GM19397 (cell line): Measurements from ENCODE around the gene PDLIM1.
A peak's percentile ranks its signal among the peaks of the same experiment; 100 is the strongest.

ENCODE experiments used
- ATAC-seq: cut with Tn5 transposase; IDR thresholded peaks from one replicate; pipeline ENCODE4 v1.9.1; 2021; ENCODE audit warnings: mild to moderate bottlenecking, moderate library complexity; ENCODE audit not compliant: unreplicated experiment

PDLIM1 gene

GRCh38 chr10:95315509-95315908 lies 24.7 kb upstream of the PDLIM1 start:
- no peak for ATAC-seq

DNA sequence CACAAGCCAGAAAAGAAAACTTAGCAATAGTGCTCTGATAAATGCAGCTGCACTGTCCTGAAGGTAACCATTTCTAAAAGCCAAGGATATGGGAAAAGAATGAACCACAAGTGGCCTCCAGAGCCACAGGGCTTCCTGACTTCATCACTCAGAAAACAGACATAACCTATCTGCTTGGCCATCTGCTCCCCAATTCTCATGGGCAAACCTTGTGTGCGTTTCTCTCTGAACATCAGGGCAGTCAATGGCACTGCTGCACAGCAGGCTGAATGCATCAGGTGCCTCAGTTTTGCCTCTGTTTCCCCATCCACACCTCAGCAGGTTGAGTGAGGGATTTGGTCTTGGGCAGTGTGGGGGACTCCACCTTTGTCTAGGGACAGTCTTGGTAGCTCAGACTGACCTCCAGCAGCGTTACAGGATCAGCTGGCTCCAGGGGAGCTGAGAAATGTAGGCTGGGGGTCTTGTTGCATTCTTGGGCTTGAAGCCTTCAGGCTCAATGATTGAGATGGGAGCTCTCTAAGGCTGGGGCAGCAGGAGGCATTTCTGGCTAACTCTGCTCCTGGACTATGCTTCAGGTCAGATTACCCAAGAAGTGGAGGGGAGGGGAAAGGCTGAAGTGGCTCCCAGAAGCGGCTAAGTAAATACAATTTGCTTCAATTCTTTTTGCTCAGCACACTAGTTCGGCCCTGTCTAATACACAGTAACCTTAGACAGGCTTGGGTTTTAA lies 23.6 kb upstream of the PDLIM1 start:
- ATAC-seq: no peak

DNA sequence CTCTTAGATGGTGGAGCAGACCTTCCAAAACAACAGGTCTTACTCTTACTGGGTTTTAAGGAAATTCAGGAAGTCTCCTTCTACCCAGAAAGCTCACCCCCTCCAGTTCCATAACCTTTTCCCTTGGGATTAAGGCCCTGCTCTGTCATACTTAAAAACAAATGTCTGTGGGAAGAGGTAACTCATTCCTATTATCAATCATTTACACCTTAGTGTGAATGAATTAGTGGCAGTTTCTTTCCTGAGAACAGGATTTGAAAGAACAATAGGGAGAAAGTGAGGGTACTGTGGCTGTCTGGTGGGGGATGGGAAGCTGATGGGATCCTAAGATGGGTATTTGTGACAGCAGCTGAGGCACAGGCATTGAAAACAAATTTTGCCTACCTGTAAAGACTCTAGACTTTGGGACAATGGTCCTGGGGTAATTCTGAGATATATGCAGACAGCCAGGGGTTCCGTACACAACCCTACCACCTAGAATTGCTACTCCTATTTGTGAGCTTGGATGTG lies 22.2 kb upstream of the PDLIM1 start:
- ATAC-seq: no peak

DNA sequence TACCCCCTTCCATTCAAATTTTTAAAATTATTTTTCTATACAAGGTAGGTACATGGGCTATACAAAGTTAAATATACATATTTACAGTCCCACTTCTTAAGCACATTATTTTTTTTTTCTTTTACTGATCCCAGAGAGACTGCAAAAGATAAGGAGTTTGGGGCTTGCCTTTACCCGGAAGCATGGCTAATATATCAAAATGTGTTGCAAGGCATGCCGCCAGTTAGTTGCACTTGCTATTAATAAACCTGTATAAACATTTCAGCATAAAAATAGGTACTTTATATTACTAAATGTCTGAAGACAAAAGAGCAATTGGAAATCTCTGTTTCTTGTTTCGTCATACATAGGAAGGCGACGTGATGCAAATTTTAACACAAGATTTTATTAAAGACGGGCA lies 21.5 kb upstream of the PDLIM1 start:
- ATAC-seq: no peak

GRCh38 chr10:95309958-95310357 lies 19.2 kb upstream of the PDLIM1 start:
- no peak for ATAC-seq

DNA sequence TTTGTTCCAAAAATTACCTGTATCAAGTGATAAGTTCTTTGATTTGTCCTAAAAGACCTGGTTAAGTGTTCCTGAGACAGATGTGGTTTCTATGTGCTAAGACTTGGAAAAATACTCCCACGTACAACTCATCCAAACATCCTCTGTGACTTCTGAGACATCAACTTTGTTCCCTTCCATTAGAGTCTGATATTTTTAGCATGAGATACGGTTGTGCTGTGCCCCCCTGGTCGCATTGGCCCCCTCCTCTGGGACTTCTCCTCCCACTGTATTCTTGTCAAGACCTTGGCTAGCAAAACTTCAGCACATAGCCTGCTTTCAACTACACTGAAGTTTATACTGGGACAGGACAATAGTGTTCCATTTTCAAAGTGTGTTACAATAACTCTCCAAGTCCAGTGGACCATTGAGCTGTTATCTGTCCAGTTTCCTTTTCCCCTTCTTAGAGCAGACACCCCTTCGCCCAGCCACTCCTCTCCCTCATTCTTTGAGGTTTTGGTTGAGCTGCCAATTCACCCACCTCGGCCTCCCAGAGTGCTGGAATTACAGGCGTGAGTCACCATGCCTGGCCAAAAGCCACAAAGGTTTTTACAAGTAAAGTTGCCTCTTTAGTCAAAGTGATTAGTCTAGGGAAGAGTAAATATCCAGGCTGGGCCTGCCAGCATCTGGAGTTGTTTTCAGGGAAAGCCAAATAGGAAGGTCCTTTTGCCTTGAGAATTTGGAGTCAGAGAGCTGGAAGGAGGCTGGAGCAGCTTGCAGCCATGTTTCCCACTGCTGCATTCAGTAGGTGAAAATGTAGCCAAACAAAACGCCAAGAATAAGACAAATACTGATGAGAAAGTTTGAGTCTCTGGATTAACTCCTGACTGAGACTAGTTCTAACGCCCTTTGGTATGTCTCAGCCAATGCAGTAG lies 17.8 kb upstream of the PDLIM1 start:
- no peak for ATAC-seq

DNA sequence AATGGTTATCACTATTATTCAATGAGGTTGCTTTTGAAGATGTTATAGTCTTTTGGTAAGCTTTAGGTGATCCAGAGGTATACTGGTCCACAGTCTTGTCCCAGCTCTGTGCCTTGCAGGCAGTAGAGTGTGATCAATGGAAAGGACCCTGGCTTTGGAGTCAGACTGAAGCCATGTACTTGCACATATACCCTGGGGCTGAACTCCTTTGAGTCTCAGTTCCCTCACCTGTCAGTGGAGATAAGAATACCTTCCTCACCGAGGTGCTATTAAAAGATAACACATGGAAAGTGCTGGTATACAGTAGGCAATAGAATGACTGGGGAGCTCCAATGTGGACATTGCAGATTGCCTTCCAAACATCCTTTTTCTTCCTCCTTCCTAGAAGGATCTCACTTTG lies 16.0 kb upstream of the PDLIM1 start:
- ATAC-seq: no peak

DNA sequence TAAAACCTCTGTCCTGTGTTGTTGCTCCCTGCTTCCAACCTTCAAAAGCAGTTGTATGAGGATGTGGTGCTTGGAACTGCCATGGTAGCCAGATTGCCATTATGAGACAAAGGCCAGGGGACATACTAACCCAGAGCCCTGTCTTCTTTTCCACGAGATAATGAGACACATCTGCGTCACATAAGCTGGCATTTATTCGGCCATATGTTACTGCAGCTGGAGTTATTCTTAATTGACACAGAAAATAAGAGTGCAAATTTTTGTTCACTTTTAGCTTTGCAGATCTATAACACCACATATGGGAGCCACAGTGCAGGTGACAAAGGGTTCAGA lies 15.5 kb upstream of the PDLIM1 start:
- ATAC-seq: no peak

- no peak for ATAC-seq
These were observed 15.0 kb upstream of the PDLIM1 start for GRCh38 chr10:95305606-95306317.

DNA sequence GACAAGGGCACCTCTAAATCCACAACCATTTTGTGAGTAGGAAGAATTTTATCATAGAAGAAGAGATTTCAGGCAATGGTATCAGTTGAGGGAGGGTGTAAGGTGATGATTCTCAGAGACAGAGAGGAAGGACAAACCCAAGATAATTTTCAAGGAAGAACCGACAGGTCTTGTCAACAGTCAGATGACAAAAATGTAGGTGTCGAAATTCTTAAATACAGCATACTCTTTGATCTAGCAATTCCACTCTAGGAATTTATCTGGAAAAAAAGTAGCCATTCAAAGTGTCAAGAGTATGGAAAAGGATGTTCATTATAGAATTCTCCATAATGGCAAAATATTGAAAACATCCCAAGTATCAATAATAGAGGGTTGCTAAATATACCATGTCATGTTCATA lies 14.2 kb upstream of the PDLIM1 start:
- ATAC-seq: no peak

DNA sequence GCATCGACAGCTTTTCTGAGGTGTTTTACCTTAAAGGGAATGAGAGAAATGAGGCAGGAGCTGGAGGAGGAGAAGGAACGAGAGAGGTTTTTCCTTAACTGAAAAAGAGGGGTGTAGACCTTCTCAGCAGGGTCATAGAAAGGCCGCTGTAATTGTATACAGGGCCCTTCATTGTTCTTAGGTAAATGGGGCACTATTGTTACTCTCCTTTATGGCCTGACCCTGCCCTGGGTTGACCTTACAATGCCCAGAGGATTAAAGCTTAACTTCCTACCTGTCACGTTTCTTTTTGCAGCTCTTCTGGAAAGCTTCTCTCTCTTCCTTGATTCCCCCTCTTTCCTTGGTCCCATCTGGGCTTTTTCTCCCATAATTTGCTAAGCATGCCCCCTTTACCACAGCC lies 13.7 kb upstream of the PDLIM1 start:
- ATAC-seq: no peak

GRCh38 chr10:95303950-95304349 lies 13.1 kb upstream of the PDLIM1 start:
- ATAC-seq: no peak

GRCh38 chr10:95303535-95303934 lies 12.7 kb upstream of the PDLIM1 start:
- no peak for ATAC-seq

DNA sequence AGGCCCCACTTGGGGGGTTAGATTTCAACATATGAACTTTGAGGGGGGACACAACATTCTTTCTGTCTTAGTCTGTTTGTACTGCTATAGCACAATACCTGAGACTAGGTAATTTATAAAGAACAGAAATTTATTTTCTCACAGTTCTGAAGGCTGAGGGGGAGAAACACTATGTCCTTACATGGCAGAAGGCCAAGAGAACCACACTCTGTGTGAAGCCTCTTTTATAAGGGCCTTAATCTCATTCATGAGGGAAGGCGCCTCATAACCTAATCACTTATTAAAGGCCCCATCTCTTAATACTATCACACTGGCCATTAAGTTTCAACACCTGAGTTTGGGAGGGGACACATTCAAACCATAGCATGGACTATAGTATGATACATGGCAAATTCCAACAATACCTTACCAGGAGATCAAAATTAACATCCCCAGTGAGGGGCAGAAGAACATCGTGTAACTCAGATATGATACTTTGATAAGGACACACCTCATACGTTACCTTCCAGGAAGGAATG lies 9.3 kb upstream of the PDLIM1 start:
- no peak for ATAC-seq

DNA sequence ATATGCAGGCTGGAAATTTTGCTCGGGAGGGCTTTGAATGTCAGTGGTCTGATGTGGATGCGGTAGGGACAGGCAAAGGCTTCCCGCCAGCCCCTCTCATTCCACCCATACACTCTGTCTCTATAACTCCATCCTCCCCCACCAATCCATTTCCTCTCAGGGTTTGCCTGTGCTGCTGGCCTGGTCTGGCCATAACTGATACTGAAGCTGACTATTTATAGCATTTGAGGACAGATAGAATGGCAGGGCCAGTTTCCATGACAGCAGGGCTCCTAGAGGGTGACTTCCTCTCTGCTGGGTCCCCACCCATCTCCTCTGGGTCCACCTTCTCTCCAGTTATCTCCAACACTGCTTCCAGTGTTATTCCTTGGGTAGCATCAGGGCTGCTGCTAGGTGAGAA lies 6.6 kb upstream of the PDLIM1 start:
- peak; percentile 38 for ATAC-seq

GRCh38 chr10:95296764-95297163 lies 6.0 kb upstream of the PDLIM1 start:
- ATAC-seq: no peak

DNA sequence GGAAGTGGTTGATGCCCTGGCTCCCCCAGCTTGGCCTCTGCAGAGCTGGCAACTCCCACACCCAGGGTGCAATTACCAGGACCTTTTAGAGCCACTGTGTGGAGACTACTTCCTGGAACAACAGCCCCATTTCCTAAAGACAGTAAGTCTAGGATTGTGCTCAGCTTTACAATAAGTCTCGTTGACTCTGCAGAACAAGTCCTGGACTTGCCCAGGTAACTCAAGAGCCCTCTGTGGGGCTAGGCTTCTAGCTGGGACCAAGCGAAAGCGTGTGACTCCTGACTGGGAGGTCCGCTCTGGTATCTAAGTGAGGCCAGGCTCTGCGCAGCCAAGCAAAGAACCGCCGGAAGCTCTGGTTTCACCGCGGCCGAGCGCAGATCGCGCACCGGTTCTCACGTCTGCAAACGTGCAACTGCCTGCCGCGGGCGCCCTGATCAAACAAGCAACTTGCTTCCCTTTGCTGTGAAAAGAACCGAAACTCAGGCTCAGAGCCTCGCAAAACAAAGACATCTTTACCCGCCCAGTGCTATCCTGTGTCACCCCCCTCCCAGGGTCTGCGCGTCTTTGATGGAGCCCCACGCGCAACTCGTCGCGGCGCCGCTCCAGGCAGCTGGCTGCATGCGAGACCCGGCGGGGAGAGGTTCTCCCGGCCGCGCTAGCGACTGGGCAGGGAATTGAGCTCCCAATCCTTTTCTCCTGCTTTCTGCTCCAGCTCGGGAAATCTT lies 4.4 kb upstream of the PDLIM1 start:
- ATAC-seq: peak; percentile 72

- no peak for ATAC-seq
These were observed 2.8 kb upstream of the PDLIM1 start for GRCh38 chr10:95293631-95294030.

DNA sequence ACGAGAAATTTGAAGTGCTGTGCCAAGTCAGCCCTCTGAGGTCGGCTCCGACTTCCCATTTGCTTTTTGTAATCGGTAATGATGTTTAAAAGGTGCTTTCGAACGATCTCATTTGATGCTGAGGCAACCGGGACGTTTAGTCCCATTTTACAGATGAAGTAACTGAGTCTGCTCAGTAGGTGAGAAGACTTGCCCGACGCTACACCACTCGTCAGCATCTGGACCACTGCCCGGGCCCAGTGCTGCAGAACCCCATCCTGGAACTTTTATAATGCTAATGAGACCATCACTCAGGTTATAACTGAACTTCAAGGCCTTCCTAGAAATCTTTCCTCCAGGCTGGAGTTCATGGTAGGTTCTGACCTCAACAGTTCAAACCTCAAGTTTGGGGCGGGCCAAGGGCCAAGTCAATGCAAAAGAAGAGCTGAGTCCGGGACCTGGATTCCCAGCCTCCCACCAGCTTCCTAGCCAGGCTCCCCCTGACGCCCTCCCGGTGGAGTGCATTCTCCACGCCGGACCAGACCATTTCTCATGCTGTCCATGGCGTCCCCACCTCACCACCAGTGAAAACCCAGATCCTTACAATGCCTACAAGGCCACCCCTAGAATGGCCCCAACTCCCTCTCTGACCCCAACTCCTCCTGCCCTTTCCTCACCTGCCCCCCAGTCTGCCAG lies 699 bp upstream of the PDLIM1 start:
- no peak for ATAC-seq

DNA sequence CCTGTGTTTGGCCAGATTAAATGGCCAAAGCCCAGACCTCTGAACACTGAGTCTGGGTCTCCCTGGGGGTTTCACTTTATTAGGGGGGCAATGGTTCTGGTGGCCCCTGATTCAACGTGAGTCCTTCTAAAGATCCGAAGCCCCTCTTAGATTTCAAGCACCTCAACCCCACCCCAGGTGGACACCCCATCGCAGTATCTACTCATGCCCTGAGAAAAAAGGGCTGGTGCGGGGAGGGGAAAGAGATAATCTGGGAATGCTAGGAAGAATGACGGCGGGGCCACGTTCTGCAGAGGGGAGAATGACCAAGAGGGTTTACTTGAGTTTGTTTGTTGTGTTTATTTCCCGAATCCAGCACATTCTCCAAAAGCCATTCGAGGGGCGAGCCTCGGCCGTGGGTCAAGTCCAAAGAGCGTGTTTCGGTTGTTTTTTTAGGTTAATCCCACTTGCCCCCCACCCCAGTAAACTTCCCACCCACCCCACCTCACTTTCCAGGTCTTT lies 832 bp downstream of the PDLIM1 start:
- no peak for ATAC-seq
